OCI-LY1 (cell line): ENCODE results near the gene GLP2R.

ENCODE experiments used
- CTCF ChIP-seq: fragments of 200-600 bp; sonication (generic), shearing (Covaris generic); IDR thresholded peaks from 2 replicates; pipeline ENCODE4 v1.5.1; 2017; ENCODE audit warnings: mild to moderate bottlenecking, antibody characterized with exemption, low read length, moderate library complexity, mixed read lengths
- EZH2 ChIP-seq: fragments of 200-600 bp; sonication (generic), shearing (Covaris generic); IDR thresholded peaks from 2 replicates; pipeline ENCODE4 v1.8.0; 2017; ENCODE audit warnings: borderline replicate concordance, mixed run types, mild to moderate bottlenecking, antibody characterized with exemption, low read length, moderate library complexity, mixed read lengths

DNA sequence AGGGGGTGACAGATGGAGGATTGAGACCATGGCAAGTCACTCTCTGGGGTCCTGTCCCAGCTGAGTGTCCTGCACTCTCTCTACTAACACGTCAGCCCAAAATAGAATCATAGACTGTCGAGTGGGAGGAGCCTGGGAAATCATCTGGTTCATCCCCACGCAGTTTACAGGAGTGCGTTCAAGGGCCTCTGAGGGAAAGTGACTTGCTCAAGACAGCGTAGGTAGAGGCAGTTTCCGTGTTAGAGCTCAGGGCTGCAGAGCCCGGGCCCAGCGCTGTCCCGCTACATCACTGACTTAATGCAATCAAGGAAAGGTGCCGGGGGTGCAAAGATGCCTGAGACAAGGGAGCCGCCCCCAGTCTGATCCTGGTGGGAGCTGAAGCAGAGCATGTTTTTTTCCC, 14.2 kb upstream of the GLP2R start:
- TF ChIP-seq CTCF: no peak
- no peak for TF ChIP-seq EZH2
